Testis (tissue), 2 donors: ENCODE results near the gene ZFYVE21.

ENCODE experiments used
- POLR2A ChIP-seq: fragments of 450-650 bp; IDR thresholded peaks from one replicate; pipeline ENCODE4 v1.6.1; 2017; ENCODE audit warnings: antibody characterized with exemption, mild to moderate bottlenecking, moderate library complexity
- TF ChIP-seq, protein P1 (sequence below), 3 experiments: fragments of 450-650 bp in 2 of 3; fragments of 200-600 bp in 1 of 3; sonication (generic) in 1 of 3; IDR thresholded peaks; one replicate each; pipeline ENCODE4 v1.5.1; 2016 to 2019; ENCODE audit warnings: antibody characterized with exemption in 3 of 3, mild to moderate bottlenecking in 2 of 3, moderate library complexity in 1 of 3

DNA sequence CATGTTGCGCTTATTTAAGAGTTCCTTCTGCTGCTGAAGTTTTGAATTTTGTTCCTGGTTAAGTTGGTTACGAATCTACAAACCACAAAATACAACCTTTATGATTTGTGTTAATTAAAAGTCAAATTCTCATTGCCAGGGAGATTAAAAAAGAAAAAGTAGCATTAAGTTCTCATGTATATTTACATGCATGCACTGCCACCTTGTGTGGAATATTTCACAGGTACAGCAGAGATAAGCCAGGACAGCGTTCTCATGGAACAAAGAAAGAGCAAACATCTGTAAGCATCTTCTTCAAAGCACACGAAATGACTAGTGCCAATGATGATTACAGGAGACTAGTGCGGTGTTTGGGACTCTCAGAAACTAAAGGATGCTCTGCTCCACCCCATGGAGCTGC, 34.2 kb downstream of the ZFYVE21 start:
- TF ChIP-seq, protein P1, sequence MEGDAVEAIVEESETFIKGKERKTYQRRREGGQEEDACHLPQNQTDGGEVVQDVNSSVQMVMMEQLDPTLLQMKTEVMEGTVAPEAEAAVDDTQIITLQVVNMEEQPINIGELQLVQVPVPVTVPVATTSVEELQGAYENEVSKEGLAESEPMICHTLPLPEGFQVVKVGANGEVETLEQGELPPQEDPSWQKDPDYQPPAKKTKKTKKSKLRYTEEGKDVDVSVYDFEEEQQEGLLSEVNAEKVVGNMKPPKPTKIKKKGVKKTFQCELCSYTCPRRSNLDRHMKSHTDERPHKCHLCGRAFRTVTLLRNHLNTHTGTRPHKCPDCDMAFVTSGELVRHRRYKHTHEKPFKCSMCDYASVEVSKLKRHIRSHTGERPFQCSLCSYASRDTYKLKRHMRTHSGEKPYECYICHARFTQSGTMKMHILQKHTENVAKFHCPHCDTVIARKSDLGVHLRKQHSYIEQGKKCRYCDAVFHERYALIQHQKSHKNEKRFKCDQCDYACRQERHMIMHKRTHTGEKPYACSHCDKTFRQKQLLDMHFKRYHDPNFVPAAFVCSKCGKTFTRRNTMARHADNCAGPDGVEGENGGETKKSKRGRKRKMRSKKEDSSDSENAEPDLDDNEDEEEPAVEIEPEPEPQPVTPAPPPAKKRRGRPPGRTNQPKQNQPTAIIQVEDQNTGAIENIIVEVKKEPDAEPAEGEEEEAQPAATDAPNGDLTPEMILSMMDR (IDR thresholded peaks at IDR 0.05) = no peak
- TF ChIP-seq POLR2A = no peak
